HepG2 (cell line): ENCODE measurements around the gene ZBTB21. TPM values are rescaled to one million over a fixed set of nuclear protein-coding genes. Genes with fewer than 3 reads are reported as not detected.

Experiments
- GMEB1 ChIP-seq: sonication (generic); formaldehyde crosslinking; IDR thresholded peaks from 2 replicates; pipeline ENCODE4 v1.5.1; 2020; ENCODE audit warnings: missing genetic modification reagents, mild to moderate bottlenecking, borderline replicate concordance
- KLF11 ChIP-seq: IDR thresholded peaks from 2 replicates; pipeline ENCODE4 v1.6.1; 2016; ENCODE audit warnings: missing compliant biosample characterization
- MED1 ChIP-seq: sonication (generic); formaldehyde crosslinking; IDR thresholded peaks from 2 replicates; pipeline ENCODE4 v1.4.0; 2020; ENCODE audit warnings: missing genetic modification reagents
- NBN ChIP-seq: fragments of 450-650 bp; conservative IDR thresholded peaks from 2 replicates; pipeline ENCODE4 v1.6.1; 2017
- PITX1 ChIP-seq: sonication (generic); formaldehyde crosslinking; IDR thresholded peaks from 2 replicates; pipeline ENCODE4 v1.5.1; 2020; ENCODE audit warnings: mild to moderate bottlenecking, missing genetic modification reagents
- PREB ChIP-seq: sonication (generic); formaldehyde crosslinking; IDR thresholded peaks from 2 replicates; pipeline ENCODE4 v1.4.0; 2020; ENCODE audit warnings: missing genetic modification reagents
- REL ChIP-seq: sonication (generic); formaldehyde crosslinking; conservative IDR thresholded peaks from 2 replicates; pipeline ENCODE4 v1.8.0; 2022; ENCODE audit warnings: mild to moderate bottlenecking, missing genetic modification reagents, moderate library complexity
- SMAD1 ChIP-seq: sonication (generic); formaldehyde crosslinking; IDR thresholded peaks from 2 replicates; pipeline ENCODE4 v1.4.0; 2020; ENCODE audit warnings: missing genetic modification reagents, low read depth, mild to moderate bottlenecking, borderline replicate concordance
- TOE1 ChIP-seq: sonication (generic); formaldehyde crosslinking; IDR thresholded peaks from 2 replicates; pipeline ENCODE4 v1.4.0; 2020; ENCODE audit warnings: mild to moderate bottlenecking, missing genetic modification reagents
- ZHX2 ChIP-seq, 2 experiments: sonication (generic) in 1 of 2; formaldehyde crosslinking in 1 of 2; IDR thresholded peaks; 2 replicates each; pipeline versions ENCODE4 v1.6.1 to v1.9.0; 2014 to 2022; ENCODE audit warnings: antibody characterized with exemption in 1 of 2, borderline replicate concordance in 1 of 2, inconsistent platforms in 1 of 2, low read depth in 1 of 2, missing genetic modification reagents in 1 of 2
- ZMYM3 ChIP-seq: sonication (generic); formaldehyde crosslinking; IDR thresholded peaks from 2 replicates; pipeline ENCODE4 v1.5.1; 2020; ENCODE audit warnings: mild to moderate bottlenecking, missing genetic modification reagents
- ZNF101 ChIP-seq: sonication (generic); formaldehyde crosslinking; IDR thresholded peaks from 2 replicates; pipeline ENCODE4 v1.4.0; 2020; ENCODE audit warnings: mild to moderate bottlenecking, low read depth, missing genetic modification reagents, borderline replicate concordance
- ZNF317 ChIP-seq: sonication (generic); formaldehyde crosslinking; IDR thresholded peaks from 2 replicates; pipeline ENCODE4 v1.5.0; 2020; ENCODE audit warnings: mild to moderate bottlenecking, missing genetic modification reagents
- ZNF362 ChIP-seq: sonication (generic); formaldehyde crosslinking; IDR thresholded peaks from 2 replicates; pipeline ENCODE4 v1.4.0; 2020; ENCODE audit warnings: missing genetic modification reagents, mild to moderate bottlenecking, borderline replicate concordance
- ZNF672 ChIP-seq: sonication (generic); formaldehyde crosslinking; IDR thresholded peaks from 2 replicates; pipeline ENCODE4 v1.8.1; 2022; ENCODE audit warnings: missing genetic modification reagents
- ZNF747 ChIP-seq: sonication (generic); formaldehyde crosslinking; IDR thresholded peaks from 2 replicates; pipeline ENCODE4 v1.8.1; 2023; ENCODE audit warnings: missing genetic modification reagents, mild to moderate bottlenecking, borderline replicate concordance
- ZNF773 ChIP-seq: sonication (generic); formaldehyde crosslinking; IDR thresholded peaks from 2 replicates; pipeline ENCODE4 v1.4.0; 2020; ENCODE audit warnings: missing genetic modification reagents, borderline replicate concordance
- ZXDC ChIP-seq: sonication (generic); formaldehyde crosslinking; IDR thresholded peaks from 2 replicates; pipeline ENCODE4 v1.5.0; 2020; ENCODE audit warnings: mild to moderate bottlenecking, missing genetic modification reagents
- polyA plus RNA-seq, 8 experiments: library from polyadenylated mRNA; depleted of rRNA in 3 of 8; stranded (reverse) in 7 of 8; unstranded in 1 of 8; fragments of >200 nt; fragmentation: Illumina TruSeq in 4 of 8; extraction: Trizol in 4 of 8; gene quantifications; 2 replicates each; pipeline versions ENCODE4 v1.2.1 to v1.2.3, GENCODE V29; 2011 to 2016; ENCODE audit warnings: low read depth in 4 of 8, missing spikeins in 1 of 8, mixed read lengths in 1 of 8; ENCODE audit not compliant: insufficient read depth in 1 of 8
- total RNA-seq, 5 experiments: library from RNA; depleted of rRNA; stranded (reverse); fragments of >200 nt; fragmentation: Illumina TruSeq; extraction: Trizol; gene quantifications; 2 replicates each; pipeline ENCODE4 v1.2.3, GENCODE V29; 2016; ENCODE audit warnings: low read depth in 1 of 5

ZBTB21 gene
- total and polyA plus RNA-seq, 2 of the 13 experiments (the other 11 are each of a cell fraction or from before 2014, with no cell fraction given) = 4.5 to 6.1 TPM

GRCh38 chr21:42037943-42038342, 27.8 kb upstream of the ZBTB21 start (continued):
- TF ChIP-seq ZMYM3 (CRISPR knock-in tag) = peak; percentile 76
- no peak for TF ChIP-seq ZNF672
- TF ChIP-seq PREB (CRISPR knock-in tag) = no peak
- TF ChIP-seq NBN = no peak
- peak; percentile 63; the same call in 1 of the 2 replicates for TF ChIP-seq PITX1 (CRISPR knock-in tag)
- no peak for TF ChIP-seq ZNF773 (CRISPR knock-in tag)
- no peak for TF ChIP-seq ZXDC (CRISPR knock-in tag)
- TF ChIP-seq TOE1 (CRISPR knock-in tag) = no peak
- TF ChIP-seq ZNF101 (CRISPR knock-in tag) = no peak
- TF ChIP-seq ZNF362 (CRISPR knock-in tag) = no peak
- TF ChIP-seq ZNF317 (CRISPR knock-in tag) = no peak
- no peak for TF ChIP-seq GMEB1
- no peak for TF ChIP-seq REL
- TF ChIP-seq SMAD1 = no peak
- TF ChIP-seq KLF11 = no peak
- no peak for TF ChIP-seq ZHX2 (IDR thresholded peaks at IDR 0.05; ENCODE audit: low read depth)
- no peak for TF ChIP-seq ZHX2 (CRISPR knock-in tag; IDR thresholded peaks at IDR 0.05; ENCODE audit: borderline replicate concordance)
- peak; percentile 48; the same call in 1 of the 2 replicates for TF ChIP-seq MED1 (CRISPR knock-in tag)
- no peak for TF ChIP-seq ZNF747
